NCI-H1048 (cell line): ENCODE results near the gene RNF149.
A peak's percentile ranks its signal among the peaks of the same experiment; 100 is the strongest.
"Not testable (repeated sequence)": the region's sequence is repeated elsewhere in the genome, so short reads cannot be mapped to it uniquely, and the experiment has no call there.

Source experiments
- DNase-seq: peaks from one replicate; lab custom pipeline; 2025; lab: John Stamatoyannopoulos, UW

Gene RNF149

GRCh38 chr2:101330253-101330933 is 21.9 kb upstream of the RNF149 start:
- DNase-seq: no peak

GRCh38 chr2:101329026-101329425 is 20.5 kb upstream of the RNF149 start:
- no peak for DNase-seq

- no peak for DNase-seq
Observed at GRCh38 chr2:101328474-101329007, 20.0 kb upstream of the RNF149 start.

GRCh38 chr2:101327863-101328394 is 19.4 kb upstream of the RNF149 start:
- peak; percentile 47 for DNase-seq

- DNase-seq: no peak
Observed at GRCh38 chr2:101325425-101325824, 16.9 kb upstream of the RNF149 start.

GRCh38 chr2:101316568-101316967 is 8.1 kb upstream of the RNF149 start:
- not testable (repeated sequence) for DNase-seq

- DNase-seq: no peak
Observed at GRCh38 chr2:101311696-101312017, 3.2 kb upstream of the RNF149 start.

- no peak for DNase-seq
Observed at GRCh38 chr2:101310834-101311695, 2.6 kb upstream of the RNF149 start.

GRCh38 chr2:101310090-101310833 is 1.8 kb upstream of the RNF149 start:
- no peak for DNase-seq

- no peak for DNase-seq
Observed at GRCh38 chr2:101307950-101308431, 510 bp downstream of the RNF149 start.

- no peak for DNase-seq
Observed at GRCh38 chr2:101307503-101307902, 998 bp downstream of the RNF149 start.

- no peak for DNase-seq
Observed at GRCh38 chr2:101306410-101306809, 2.1 kb downstream of the RNF149 start.

GRCh38 chr2:101305492-101306078 is 2.9 kb downstream of the RNF149 start:
- no peak for DNase-seq

- no peak for DNase-seq
Observed at GRCh38 chr2:101305035-101305434, 3.5 kb downstream of the RNF149 start.

- DNase-seq: no peak
Observed at GRCh38 chr2:101303688-101304087, 4.8 kb downstream of the RNF149 start.

- DNase-seq: no peak
Observed at GRCh38 chr2:101302016-101302415, 6.5 kb downstream of the RNF149 start.

- DNase-seq: no peak
Observed at GRCh38 chr2:101300836-101301235, 7.7 kb downstream of the RNF149 start.

GRCh38 chr2:101300164-101300563 is 8.3 kb downstream of the RNF149 start:
- DNase-seq: no peak

GRCh38 chr2:101299604-101300003 is 8.9 kb downstream of the RNF149 start:
- no peak for DNase-seq

- no peak for DNase-seq
Observed at GRCh38 chr2:101297383-101297782, 11.1 kb downstream of the RNF149 start.

GRCh38 chr2:101296371-101296770 is 12.1 kb downstream of the RNF149 start:
- no peak for DNase-seq

- DNase-seq: no peak
Observed at GRCh38 chr2:101295895-101296294, 12.6 kb downstream of the RNF149 start.
